DND-41 (cell line): ENCODE results near the gene OR56A1.
"Not testable (repeated sequence)": the region's sequence is repeated elsewhere in the genome, so short reads cannot be mapped to it uniquely, and the experiment has no call there.

Experiments
- ATAC-seq: fragments of 200-7000 bp; cut with Tn5 transposase; 3 replicates; pipeline ENCODE4 v1.9.1; 2021; ENCODE audit warnings: low read depth; ENCODE audit not compliant: insufficient read depth
- DNase-seq: peaks from one replicate; pipeline ENCODE4 v3.0.0-alpha.2; 2020
- H2AFZ ChIP-seq: 2 replicates; pipeline ENCODE4 v1.6.0; 2012; ENCODE audit warnings: low read depth, low read length
- H3K27ac ChIP-seq: 2 replicates; pipeline ENCODE4 v1.5.1; 2012; ENCODE audit warnings: low read length, inconsistent platforms
- H3K27me3 ChIP-seq: fragments of 200-600 bp; sonication (generic); 2 replicates; pipeline ENCODE4 v1.6.0; 2012; ENCODE audit warnings: low read length, mild to moderate bottlenecking, inconsistent platforms; ENCODE audit not compliant: insufficient read depth, poor library complexity
- H3K36me3 ChIP-seq: 2 replicates; pipeline ENCODE4 v1.5.1; 2012; ENCODE audit warnings: low read length, inconsistent platforms; ENCODE audit not compliant: insufficient read depth
- H3K4me1 ChIP-seq: 2 replicates; pipeline ENCODE4 v1.5.1; 2012; ENCODE audit warnings: mild to moderate bottlenecking, low read length; ENCODE audit not compliant: insufficient read depth
- H3K4me2 ChIP-seq: 2 replicates; pipeline ENCODE4 v1.6.0; 2012; ENCODE audit warnings: mild to moderate bottlenecking, moderate library complexity, low read length, inconsistent platforms; ENCODE audit not compliant: insufficient read depth
- H3K4me3 ChIP-seq, 2 experiments: fragments of 200-600 bp in 1 of 2; shearing (Covaris generic) in 1 of 2; 2 replicates each; pipeline ENCODE4 v1.5.1; 2012 to 2016; ENCODE audit warnings: inconsistent platforms in 2 of 2, low read length in 2 of 2, mild to moderate bottlenecking in 2 of 2, low read depth in 1 of 2, moderate library complexity in 1 of 2
- H3K79me2 ChIP-seq: 2 replicates; pipeline ENCODE4 v1.6.0; 2012; ENCODE audit warnings: low read length, inconsistent platforms; ENCODE audit not compliant: insufficient read depth
- H3K9ac ChIP-seq: 2 replicates; pipeline ENCODE4 v1.6.0; 2012; ENCODE audit warnings: low read depth, mild to moderate bottlenecking, inconsistent platforms, low read length, moderate library complexity
- H3K9me3 ChIP-seq: 2 replicates; pipeline ENCODE4 v1.5.1; 2012; ENCODE audit warnings: low read length, moderate library complexity, mild to moderate bottlenecking, inconsistent platforms; ENCODE audit not compliant: insufficient read depth, severe bottlenecking
- H4K20me1 ChIP-seq: 2 replicates; pipeline ENCODE4 v1.6.0; 2012; ENCODE audit warnings: low read length; ENCODE audit not compliant: insufficient read depth
- EZH2 ChIP-seq: IDR thresholded peaks from 3 replicates; pipeline ENCODE4 v1.6.1; 2012; ENCODE audit warnings: borderline replicate concordance, low read depth, mild to moderate bottlenecking, moderate library complexity, low read length, inconsistent platforms; ENCODE audit not compliant: severe bottlenecking
- TF ChIP-seq, protein P1 (sequence below): IDR thresholded peaks from 2 replicates; pipeline ENCODE4 v1.5.1; 2012; ENCODE audit warnings: borderline replicate concordance, low read length, moderate library complexity, mild to moderate bottlenecking; ENCODE audit not compliant: poor library complexity, severe bottlenecking; ENCODE audit errors: extremely low read depth

Gene OR56A1

GRCh38 chr11:6030708-6031405 lies at the start of gene OR56A1:
Gene OR56A1, minus strand, starts transcription at chr11:6030758. Its CDS starts 3,066 bp downstream, at chr11:6027692.
- no peak within 1 kb of the TSS for H3K4me3 ChIP-seq
- ATAC-seq: no peak
- H2AFZ ChIP-seq: no peak within 1 kb of the TSS
- H3K27ac ChIP-seq: no peak within 1 kb of the TSS
- no peak within 1 kb of the TSS for H3K9ac ChIP-seq
- H3K36me3 ChIP-seq: no peaks in the 10 kb centered on the region
- no peaks in the 10 kb centered on the region for H3K9me3 ChIP-seq
- peaks cover 23% of the 10 kb centered on the region for H3K27me3 ChIP-seq
- H3K4me1 ChIP-seq: no peaks in the 10 kb centered on the region
- H3K4me2 ChIP-seq: no peak within 1 kb of the TSS
- H3K79me2 ChIP-seq: no peaks in the 10 kb centered on the region
- no peak for DNase-seq
- TF ChIP-seq, protein P1, sequence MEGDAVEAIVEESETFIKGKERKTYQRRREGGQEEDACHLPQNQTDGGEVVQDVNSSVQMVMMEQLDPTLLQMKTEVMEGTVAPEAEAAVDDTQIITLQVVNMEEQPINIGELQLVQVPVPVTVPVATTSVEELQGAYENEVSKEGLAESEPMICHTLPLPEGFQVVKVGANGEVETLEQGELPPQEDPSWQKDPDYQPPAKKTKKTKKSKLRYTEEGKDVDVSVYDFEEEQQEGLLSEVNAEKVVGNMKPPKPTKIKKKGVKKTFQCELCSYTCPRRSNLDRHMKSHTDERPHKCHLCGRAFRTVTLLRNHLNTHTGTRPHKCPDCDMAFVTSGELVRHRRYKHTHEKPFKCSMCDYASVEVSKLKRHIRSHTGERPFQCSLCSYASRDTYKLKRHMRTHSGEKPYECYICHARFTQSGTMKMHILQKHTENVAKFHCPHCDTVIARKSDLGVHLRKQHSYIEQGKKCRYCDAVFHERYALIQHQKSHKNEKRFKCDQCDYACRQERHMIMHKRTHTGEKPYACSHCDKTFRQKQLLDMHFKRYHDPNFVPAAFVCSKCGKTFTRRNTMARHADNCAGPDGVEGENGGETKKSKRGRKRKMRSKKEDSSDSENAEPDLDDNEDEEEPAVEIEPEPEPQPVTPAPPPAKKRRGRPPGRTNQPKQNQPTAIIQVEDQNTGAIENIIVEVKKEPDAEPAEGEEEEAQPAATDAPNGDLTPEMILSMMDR: no peak
- TF ChIP-seq EZH2: no peak
- H4K20me1 ChIP-seq: no peaks in the 10 kb centered on the region

GRCh38 chr11:6079463-6079862 lies 48.9 kb upstream of the OR56A1 start:
- Histone ChIP-seq H3K27ac (no peak overlapping the region), H3K36me3 (no peaks in the 10 kb centered on the region), H3K4me3 (no peak overlapping the region), H3K4me2 (no peak overlapping the region), H3K9me3 (no peaks in the 10 kb centered on the region), H4K20me1 (no peaks in the 10 kb centered on the region), H2AFZ (no peak overlapping the region), H3K79me2 (no peaks in the 10 kb centered on the region), H3K9ac (no peak overlapping the region), H3K27me3 (no peaks in the 10 kb centered on the region), H3K4me1 (no peaks in the 10 kb centered on the region)
- no peak for DNase-seq
- no peak for ATAC-seq
- no peak for TF ChIP-seq EZH2
- TF ChIP-seq, protein P1: no peak

DNA sequence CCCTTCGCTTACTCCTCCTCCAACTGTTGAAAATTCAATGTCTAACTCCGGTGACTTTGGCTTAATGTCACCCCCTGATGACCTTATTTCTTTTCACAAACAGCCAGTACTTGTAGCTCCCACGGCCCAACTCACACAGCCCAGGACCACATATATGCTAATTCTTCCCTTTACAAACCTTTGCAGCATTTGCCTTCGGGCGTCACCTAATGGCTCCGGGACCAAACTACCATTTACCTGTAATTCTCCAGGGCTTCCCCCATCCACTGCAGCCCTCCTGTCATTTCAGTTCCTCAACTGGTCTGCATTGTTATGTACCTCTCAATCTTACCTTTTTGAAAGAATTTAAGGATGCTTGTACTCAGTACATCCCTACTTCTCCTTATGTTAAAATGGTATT lies 47.2 kb upstream of the OR56A1 start:
- H3K9ac ChIP-seq: no peak overlapping the region
- no peaks in the 10 kb centered on the region for H3K36me3 ChIP-seq
- H3K9me3 ChIP-seq: no peaks in the 10 kb centered on the region
- H3K4me1 ChIP-seq: no peaks in the 10 kb centered on the region
- no peak overlapping the region for H3K4me3 ChIP-seq
- H3K4me2 ChIP-seq: no peak overlapping the region
- no peaks in the 10 kb centered on the region for H3K27me3 ChIP-seq
- no peaks in the 10 kb centered on the region for H3K79me2 ChIP-seq
- no peaks in the 10 kb centered on the region for H4K20me1 ChIP-seq
- DNase-seq: no peak
- no peak overlapping the region for H3K27ac ChIP-seq
- no peak overlapping the region for H2AFZ ChIP-seq
- no peak for ATAC-seq
- TF ChIP-seq, protein P1: no peak
- no peak for TF ChIP-seq EZH2

DNA sequence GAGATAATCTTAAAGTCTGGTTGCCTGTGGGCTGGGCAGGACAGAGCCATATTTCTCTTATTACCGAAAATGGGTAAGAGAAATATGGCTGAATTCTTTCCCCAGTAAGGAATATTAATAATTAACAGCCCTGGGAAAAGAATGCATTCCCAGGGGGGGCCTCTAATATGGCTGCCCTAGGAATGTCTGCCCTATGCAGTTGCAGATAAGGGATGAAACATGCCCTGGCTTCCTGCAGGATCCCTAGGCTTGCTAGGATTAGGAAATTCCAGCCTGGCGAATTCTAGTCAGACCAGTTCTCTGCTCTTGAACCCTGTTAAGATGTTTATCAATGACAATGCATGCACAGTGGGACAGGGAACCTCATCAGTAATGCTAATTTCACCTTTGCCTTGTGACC lies 45.9 kb upstream of the OR56A1 start:
- DNase-seq, H2AFZ ChIP-seq, H3K9me3 ChIP-seq, H3K36me3 ChIP-seq, H3K27me3 ChIP-seq, H3K9ac ChIP-seq, H3K4me1 ChIP-seq, H3K27ac ChIP-seq, H3K79me2 ChIP-seq, H4K20me1 ChIP-seq, ATAC-seq, H3K4me2 ChIP-seq, H3K4me3 ChIP-seq: not testable (repeated sequence)
